Measurements from ENCODE around the gene ALLC.
A peak's percentile ranks its signal among the peaks of the same experiment; 100 is the strongest.

ALLC gene

GRCh38 chr2:3727397-3728045, 69.5 kb downstream of the ALLC start:
- no peak for DNase-seq

GRCh38 chr2:3728104-3729054, 70.4 kb downstream of the ALLC start:
- no peak for DNase-seq

- no peak for DNase-seq
Observed at GRCh38 chr2:3729055-3729448, 71.1 kb downstream of the ALLC start.

GRCh38 chr2:3729786-3730185, 71.8 kb downstream of the ALLC start:
- no peak for DNase-seq

GRCh38 chr2:3730646-3731045, 72.6 kb downstream of the ALLC start:
- no peak for DNase-seq

GRCh38 chr2:3731829-3732228, 73.8 kb downstream of the ALLC start:
- DNase-seq, result no peak

- no peak for DNase-seq
Observed at GRCh38 chr2:3736112-3736511, 78.1 kb downstream of the ALLC start.

GRCh38 chr2:3737128-3737527, 79.1 kb downstream of the ALLC start:
- DNase-seq, result no peak

- DNase-seq, result peak; percentile 13
Observed at GRCh38 chr2:3738454-3738853, 80.5 kb downstream of the ALLC start.

- DNase-seq, result no peak
Observed at GRCh38 chr2:3739313-3739712, 81.3 kb downstream of the ALLC start.

GRCh38 chr2:3741396-3741795, 83.4 kb downstream of the ALLC start:
- no peak for DNase-seq

GRCh38 chr2:3741867-3742602, 84.0 kb downstream of the ALLC start:
- DNase-seq, result no peak

GRCh38 chr2:3742743-3743508, 84.9 kb downstream of the ALLC start:
- no peak for DNase-seq

GRCh38 chr2:3743951-3744555, 86.1 kb downstream of the ALLC start:
- DNase-seq, result no peak

GRCh38 chr2:3745920-3746319, 87.9 kb downstream of the ALLC start:
- no peak for DNase-seq

GRCh38 chr2:3747032-3747654, 89.1 kb downstream of the ALLC start:
- DNase-seq, result no peak

- DNase-seq, result no peak
Observed at GRCh38 chr2:3747826-3748225, 89.8 kb downstream of the ALLC start.

- DNase-seq, result no peak
Observed at GRCh38 chr2:3749201-3749600, 91.2 kb downstream of the ALLC start.

- no peak for DNase-seq
Observed at GRCh38 chr2:3751251-3751650, 93.3 kb downstream of the ALLC start.

GRCh38 chr2:3751806-3752205, 93.8 kb downstream of the ALLC start:
- DNase-seq, result no peak

Measured in KG1 (cell line).